ENCODE measurements around the gene MXD3. TPM values are rescaled to one million over a fixed set of nuclear protein-coding genes. Genes with fewer than 3 reads are reported as not detected.

Gene MXD3
- polyA plus RNA-seq, 1 experiment = 2.8 TPM

- no peak for TF ChIP-seq CTCF (IDR thresholded peaks at IDR 0.05; ENCODE audit: low read depth, low read length)
- Histone ChIP-seq H3K27me3 (ENCODE audit: control insufficient read depth, insufficient read depth, low read length) (peaks cover 2% of the 10 kb centered on the region), H3K9me3 (ENCODE audit: control insufficient read depth, insufficient read depth, low read length) (no peaks in the 10 kb centered on the region), H3K27ac (ENCODE audit: low read depth, low read length) (peak within 1 kb of the TSS; percentile 98), H3K4me3 (ENCODE audit: low read depth, low read length) (peak within 1 kb of the TSS; percentile 100)
- CTCF ChIA-PET = interaction anchor here (0.6 to 3.0 kb wide), 10 partner anchors 9 to 237 kb away, joined by 3 to 10 read pairs (median 4); no protein-coding TSS in a partner anchor
- POLR2A ChIA-PET = interaction anchor here (0.6 to 1.5 kb wide), 12 partner anchors 8 to 814 kb away, joined by 3 to 7 read pairs (median 4); partner anchors contain the start of genes GRK6 and RNF44
- peak; percentile 91 for DNase-seq (ENCODE audit: low read depth, low spot score)
Measured at GRCh38 chr5:177351392-177352329, 40.0 kb upstream of the MXD3 start, which contains the start of gene LMAN2. TSS of gene LMAN2 (minus strand) at chr5:177351668. CDS start at chr5:177351647, 21 bp downstream.

- H3K27me3 ChIP-seq (ENCODE audit: control insufficient read depth, insufficient read depth, low read length) = peaks cover 2% of the 10 kb centered on the region
- peak overlapping the region; percentile 100 for H3K4me3 ChIP-seq (ENCODE audit: low read depth, low read length)
- no peaks in the 10 kb centered on the region for H3K9me3 ChIP-seq (ENCODE audit: control insufficient read depth, insufficient read depth, low read length)
- CTCF ChIA-PET = interaction anchor here (0.9 to 3.0 kb wide), 8 partner anchors 9 to 236 kb away, joined by 3 to 10 read pairs (median 5); no protein-coding TSS in a partner anchor
- no peak for DNase-seq (ENCODE audit: low read depth, low spot score)
- POLR2A ChIA-PET = interaction anchor here (1.2 to 1.5 kb wide), 5 partner anchors 30 to 76 kb away, joined by 3 to 6 read pairs (median 5); partner anchors contain the start of gene GRK6
- peak overlapping the region; percentile 98 for H3K27ac ChIP-seq (ENCODE audit: low read depth, low read length)
- TF ChIP-seq CTCF (IDR thresholded peaks at IDR 0.05; ENCODE audit: low read depth, low read length) = no peak
Measured at GRCh38 chr5:177350776-177351391, 39.2 kb upstream of the MXD3 start.

- no peak for DNase-seq (ENCODE audit: low read depth, low spot score)
Measured at GRCh38 chr5:177349762-177350161, 38.1 kb upstream of the MXD3 start.

GRCh38 chr5:177349362-177349647 is 37.6 kb upstream of the MXD3 start:
- H3K4me3 ChIP-seq (ENCODE audit: low read depth, low read length) = no peak overlapping the region
- no peak for TF ChIP-seq CTCF (IDR thresholded peaks at IDR 0.05; ENCODE audit: low read depth, low read length)
- no peaks in the 10 kb centered on the region for H3K27me3 ChIP-seq (ENCODE audit: control insufficient read depth, insufficient read depth, low read length)
- H3K27ac ChIP-seq (ENCODE audit: low read depth, low read length) = no peak overlapping the region
- CTCF ChIA-PET = interaction anchor here (0.8 kb wide), 2 partner anchors 21 to 41 kb away, joined by 3 to 6 read pairs; no protein-coding TSS in a partner anchor
- DNase-seq (ENCODE audit: low read depth, low spot score) = no peak
- POLR2A ChIA-PET = interaction anchor here (0.7 kb wide), 2 partner anchors 106 to 168 kb away, joined by 3 to 9 read pairs; partner anchors contain the start of gene DDX41
- H3K9me3 ChIP-seq (ENCODE audit: control insufficient read depth, insufficient read depth, low read length) = no peaks in the 10 kb centered on the region

More at GRCh38 chr5:177349762-177350161, 38.1 kb upstream of the MXD3 start:
- Histone ChIP-seq H3K27ac (ENCODE audit: low read depth, low read length) (no peak overlapping the region), H3K4me3 (ENCODE audit: low read depth, low read length) (peak overlapping the region; percentile 100), H3K27me3 (ENCODE audit: control insufficient read depth, insufficient read depth, low read length) (no peaks in the 10 kb centered on the region), H3K9me3 (ENCODE audit: control insufficient read depth, insufficient read depth, low read length) (no peaks in the 10 kb centered on the region)
- TF ChIP-seq CTCF (IDR thresholded peaks at IDR 0.05; ENCODE audit: low read depth, low read length) = no peak
- ChIA-PET CTCF (interaction anchor here (0.9 to 3.0 kb wide), 2 partner anchors 17 to 31 kb away, joined by 5 to 10 read pairs; no protein-coding TSS in a partner anchor), POLR2A (no interaction called here)
